CD4-positive, alpha-beta memory T cell (primary cell): Measurements from ENCODE around the gene NEK1. TPM values are rescaled to one million over a fixed set of nuclear protein-coding genes. Genes with fewer than 3 reads are reported as not detected.
"Not testable (repeated sequence)": the region's sequence is repeated elsewhere in the genome, so short reads cannot be mapped to it uniquely, and the experiment has no call there.

ENCODE experiments used
- CTCF ChIA-PET: fragments of 350-600 bp; sonication (Branson Sonifier 250); formaldehyde crosslinking; loops from one replicate; lab custom pipeline; 2021; ENCODE audit warnings: inconsistent platforms; ENCODE audit not compliant: partially characterized antibody; lab: Charles Lee
- POLR2A ChIA-PET: fragments of 350-600 bp; sonication (Branson Sonifier 250); formaldehyde crosslinking; loops from one replicate; lab custom pipeline; 2021; ENCODE audit not compliant: partially characterized antibody; lab: Charles Lee
- DNase-seq, 5 donors: peaks; one replicate each; pipeline versions ENCODE4 v3.0.0 to v3.0.0-alpha.2; 2020 to 2022; ENCODE audit warnings: mixed read lengths in 1 of 5
- H3K27ac ChIP-seq: one replicate; pipeline ENCODE4 v1.7.0; 2013; ENCODE audit warnings: low read depth, low read length
- H3K27me3 ChIP-seq: 2 replicates; pipeline ENCODE4 v1.7.0; 2013; ENCODE audit warnings: mild to moderate bottlenecking, low read length, moderate library complexity; ENCODE audit not compliant: insufficient read depth
- H3K36me3 ChIP-seq: 2 replicates; pipeline ENCODE4 v1.7.0; 2013; ENCODE audit warnings: mild to moderate bottlenecking, low read length, moderate library complexity; ENCODE audit not compliant: insufficient read depth
- H3K4me1 ChIP-seq: 2 replicates; pipeline ENCODE4 v1.7.0; 2013; ENCODE audit warnings: mild to moderate bottlenecking, low read length, moderate library complexity; ENCODE audit not compliant: insufficient read depth
- H3K4me3 ChIP-seq, 2 donors: one replicate each; pipeline ENCODE4 v1.7.0; 2013; ENCODE audit warnings: low read length in 2 of 2, mild to moderate bottlenecking in 1 of 2
- H3K9me3 ChIP-seq, 2 donors: one replicate each; pipeline ENCODE4 v1.7.0; 2013; ENCODE audit warnings: low read length in 2 of 2, control low read depth in 1 of 2; ENCODE audit not compliant: control insufficient read depth in 1 of 2
- H3K27ac Mint-ChIP-seq, 7 donors: one replicate each; pipeline ENCODE4 v1.8.0; 2020 to 2021; ENCODE audit warnings: mixed read lengths in 7 of 7, mild to moderate bottlenecking in 6 of 7, inconsistent platforms in 3 of 7, moderate library complexity in 3 of 7
- H3K27me3 Mint-ChIP-seq, 2 donors: one replicate each; pipeline ENCODE4 v1.8.0; 2020 to 2021; ENCODE audit warnings: mixed read lengths in 2 of 2
- H3K36me3 Mint-ChIP-seq, 2 donors: one replicate each; pipeline ENCODE4 v1.8.0; 2020 to 2021; ENCODE audit warnings: mixed read lengths in 2 of 2, inconsistent platforms in 1 of 2, mild to moderate bottlenecking in 1 of 2
- H3K4me1 Mint-ChIP-seq, 4 donors: one replicate each; pipeline ENCODE4 v1.8.0; 2020 to 2021; ENCODE audit warnings: mixed read lengths in 4 of 4, mild to moderate bottlenecking in 1 of 4
- H3K4me3 Mint-ChIP-seq, 8 donors: one replicate each; pipeline ENCODE4 v1.8.0; 2020 to 2021; ENCODE audit warnings: mixed read lengths in 8 of 8, mild to moderate bottlenecking in 7 of 8, moderate library complexity in 6 of 8, inconsistent platforms in 3 of 8
- H3K9me3 Mint-ChIP-seq, 8 donors: one replicate each; pipeline ENCODE4 v1.8.0; 2020 to 2021; ENCODE audit warnings: mixed read lengths in 8 of 8, mild to moderate bottlenecking in 5 of 8, inconsistent platforms in 3 of 8, moderate library complexity in 1 of 8
- intact Hi-C: fragments of 100-400 bp; cut with micrococcal nuclease; formaldehyde crosslinking; loops from one replicate; pipeline ENCODE4 v1.15.1; 2023
- polyA plus RNA-seq, 2 donors: library from polyadenylated mRNA; unstranded; fragments of 300-500 nt; fragmentation: Illumina TruSeq; gene quantifications; one replicate each; pipeline ENCODE4 v1.2.3, GENCODE V29; 2021
- total RNA-seq, 2 experiments: library from RNA; stranded (reverse); gene quantifications; one replicate each; pipeline ENCODE4 v1.2.3, GENCODE V29; 2021

Gene NEK1
- total and polyA plus RNA-seq, 4 experiments from 2014 or later = 6.1 to 24.1 (median 13.9) TPM

DNA sequence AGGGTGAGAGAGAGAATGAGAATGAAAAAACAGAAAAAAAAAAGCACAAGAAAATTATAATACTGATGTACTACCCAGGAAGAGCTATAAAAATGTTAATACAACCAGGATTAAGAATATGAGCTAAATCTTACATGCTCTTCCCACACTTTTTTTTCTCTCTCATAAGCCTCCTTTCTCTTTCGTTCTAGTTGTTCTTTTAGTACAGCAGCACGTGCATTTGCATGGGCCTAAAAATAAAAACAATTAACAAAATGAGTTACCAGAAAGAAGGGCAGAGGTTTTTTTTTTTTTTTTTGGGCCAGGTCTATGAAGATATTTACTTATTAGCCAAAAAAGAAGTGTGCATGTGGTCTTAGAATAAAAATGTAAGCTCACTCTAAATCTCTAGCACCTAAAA is 105.5 kb downstream of the NEK1 start:
- Mint-ChIP-seq H3K36me3 (peaks cover 43 to 52% of the 10 kb centered on the region in 2 donors), H3K4me1 (no peaks in the 10 kb centered on the region), H3K27me3 (no peaks in the 10 kb centered on the region), H3K9me3 (peaks cover 2 to 24% (median 17%) of the 10 kb centered on the region in 8 donors), H3K27ac (no peak overlapping the region), H3K4me3 (no peak overlapping the region)
- Histone ChIP-seq H3K4me3 (no peak overlapping the region), H3K36me3 (no peaks in the 10 kb centered on the region), H3K27ac (no peak overlapping the region), H3K9me3 (no peaks in the 10 kb centered on the region), H3K4me1 (no peaks in the 10 kb centered on the region), H3K27me3 (no peaks in the 10 kb centered on the region)
- ChIA-PET CTCF (interaction anchor here (0.7 kb wide), 1 partner anchor 862 kb away, joined by 3 read pairs; no protein-coding TSS in a partner anchor), POLR2A (no interaction called here)
- no peak for DNase-seq
- intact Hi-C loops = no loop called here

DNA sequence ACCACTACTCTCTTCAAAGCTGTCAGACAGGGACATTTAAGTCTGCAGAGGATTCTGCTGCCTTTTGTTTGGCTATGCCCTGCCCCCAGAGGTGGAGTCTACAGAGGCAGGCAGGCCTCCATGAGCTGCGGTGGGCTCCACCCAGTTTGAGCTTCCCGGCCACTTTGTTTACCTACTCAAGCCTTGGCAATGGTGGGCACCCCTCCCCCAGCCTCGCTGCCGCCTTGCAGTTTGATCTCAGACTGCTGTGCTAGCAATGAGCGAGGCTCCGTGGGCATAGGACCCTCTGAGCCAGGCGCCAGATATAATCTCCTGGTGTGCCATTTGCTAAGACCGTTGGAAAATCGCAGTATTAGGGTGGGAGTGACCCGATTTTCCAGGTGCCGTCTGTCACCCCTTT is 112.5 kb downstream of the NEK1 start:
- H3K36me3 ChIP-seq, POLR2A ChIA-PET, intact Hi-C loops, H3K27me3 Mint-ChIP-seq, H3K4me1 ChIP-seq, H3K4me1 Mint-ChIP-seq, H3K27ac ChIP-seq, H3K27ac Mint-ChIP-seq, H3K4me3 Mint-ChIP-seq, H3K9me3 ChIP-seq, H3K4me3 ChIP-seq, DNase-seq, H3K27me3 ChIP-seq, CTCF ChIA-PET: not testable (repeated sequence)
- Mint-ChIP-seq H3K9me3 (peaks cover 2 to 32% (median 24%) of the 10 kb centered on the region in 8 donors), H3K36me3 (peaks cover 43 to 67% of the 10 kb centered on the region in 2 donors)

DNA sequence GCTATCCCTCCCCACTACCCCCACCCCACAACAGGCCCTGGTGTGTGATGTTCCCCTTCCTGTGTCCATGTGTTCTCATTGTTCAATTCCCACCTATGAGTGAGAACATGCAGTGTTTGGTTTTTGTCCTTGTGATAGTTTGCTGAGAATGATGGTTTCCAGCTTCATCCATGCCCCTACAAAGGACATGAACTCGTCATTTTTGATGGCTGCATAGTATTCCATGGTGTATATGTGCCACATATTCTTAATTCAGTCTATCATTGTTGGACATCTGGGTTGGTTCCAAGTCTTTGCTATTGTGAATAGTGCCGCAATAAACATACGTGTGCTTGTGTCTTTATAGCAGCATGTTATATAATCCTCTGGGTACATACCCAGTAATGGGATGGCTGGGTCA is 118.1 kb downstream of the NEK1 start:
- H3K4me1 ChIP-seq, H3K27me3 ChIP-seq, H3K27me3 Mint-ChIP-seq, H3K27ac ChIP-seq, H3K4me3 ChIP-seq, H3K36me3 ChIP-seq, POLR2A ChIA-PET, DNase-seq, CTCF ChIA-PET, H3K4me3 Mint-ChIP-seq, H3K9me3 Mint-ChIP-seq, H3K9me3 ChIP-seq, H3K27ac Mint-ChIP-seq: not testable (repeated sequence)
- intact Hi-C loops = loop anchor here (5.0 kb wide), 2 partner anchors 497 to 1312 kb away; no protein-coding TSS in a partner anchor
- Mint-ChIP-seq H3K36me3 (peaks cover 2 to 27% of the 10 kb centered on the region in 2 donors), H3K4me1 (peaks cover 0 to 16% (median 5%) of the 10 kb centered on the region in 4 donors)

DNA sequence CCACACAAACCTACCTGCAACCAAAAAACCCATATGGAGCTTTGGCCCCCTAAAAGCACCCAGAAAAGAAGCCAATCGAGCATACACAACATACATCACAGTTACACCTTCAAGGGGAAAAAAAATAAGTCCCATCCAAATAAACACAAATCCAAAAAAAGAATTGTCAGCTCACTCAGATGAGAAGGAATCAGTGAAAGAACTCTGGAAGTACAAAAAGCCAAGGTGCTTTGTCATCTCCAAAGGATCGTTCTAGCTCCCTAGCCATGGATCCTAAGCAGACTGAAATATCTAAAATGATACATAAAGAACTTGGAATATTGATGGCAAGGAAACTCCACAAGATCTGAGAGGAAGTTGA is 119.2 kb downstream of the NEK1 start:
- Mint-ChIP-seq H3K4me1 (peaks cover 0 to 16% (median 5%) of the 10 kb centered on the region in 4 donors), H3K4me3 (peak overlapping the region in 1 of 8 donors; percentile 0), H3K27me3 (no peaks in the 10 kb centered on the region), H3K36me3 (peaks cover 2 to 18% of the 10 kb centered on the region in 2 donors), H3K27ac (peak overlapping the region in 2 of 7 donors; percentile 5 to 43), H3K9me3 (peaks cover 0 to 8% (median 2%) of the 10 kb centered on the region in 8 donors)
- H3K27ac ChIP-seq = no peak overlapping the region
- POLR2A ChIA-PET = no interaction called here
- no peaks in the 10 kb centered on the region for H3K36me3 ChIP-seq
- no peaks in the 10 kb centered on the region for H3K9me3 ChIP-seq
- no peak for DNase-seq
- no peaks in the 10 kb centered on the region for H3K4me1 ChIP-seq
- CTCF ChIA-PET = interaction anchor here (1.0 to 1.4 kb wide), 6 partner anchors 73 to 1308 kb away, joined by 3 to 18 read pairs (median 4); partner anchors contain the start of gene CBR4
- intact Hi-C loops = loop anchor here (1.0 to 5.0 kb wide), 3 partner anchors 496 to 1311 kb away; no protein-coding TSS in a partner anchor
- H3K27me3 ChIP-seq = no peaks in the 10 kb centered on the region
- no peak overlapping the region for H3K4me3 ChIP-seq

DNA sequence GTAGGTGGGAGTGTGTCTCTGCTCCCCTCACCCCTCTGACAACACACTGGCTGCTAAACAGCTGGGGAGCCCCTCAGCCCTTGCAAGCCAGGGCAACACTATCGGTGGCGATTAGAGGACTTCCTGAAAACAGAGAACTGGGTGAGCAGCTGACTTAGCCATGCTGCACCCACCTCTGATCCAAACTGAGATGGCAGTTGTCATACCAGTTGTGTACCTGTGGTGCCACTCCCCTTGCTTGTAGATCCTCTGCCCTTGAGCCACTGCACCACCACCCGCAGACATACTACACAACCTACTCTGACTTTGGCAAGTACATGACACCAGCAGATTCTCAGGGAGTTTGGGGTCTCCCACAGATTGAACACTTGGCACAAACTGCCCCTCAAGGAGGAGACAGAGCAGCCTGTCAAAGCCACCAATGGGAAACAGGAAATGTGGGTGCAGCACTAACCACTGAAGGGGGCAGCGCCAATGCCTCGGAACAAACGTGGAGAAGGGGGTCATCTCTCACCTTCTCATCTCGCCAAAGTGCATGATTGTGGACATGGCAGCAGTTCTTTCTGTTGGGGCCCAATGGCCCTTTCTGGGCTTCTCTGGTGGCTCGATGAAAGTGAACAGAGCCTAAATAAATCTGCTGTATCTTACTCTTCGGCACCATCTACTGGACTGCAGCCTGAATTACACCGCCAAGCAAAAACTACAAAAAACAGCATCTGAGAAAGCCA is 119.8 kb downstream of the NEK1 start:
- Histone ChIP-seq H3K27ac (no peak overlapping the region), H3K27me3 (no peaks in the 10 kb centered on the region), H3K4me1 (no peaks in the 10 kb centered on the region), H3K4me3 (no peak overlapping the region), H3K9me3 (no peaks in the 10 kb centered on the region), H3K36me3 (no peaks in the 10 kb centered on the region)
- ChIA-PET POLR2A (no interaction called here), CTCF (interaction anchor here (1.0 to 3.3 kb wide), 8 partner anchors 74 to 1307 kb away, joined by 3 to 18 read pairs (median 6); partner anchors contain the start of gene CBR4)
- peak overlapping the region in 1 of 8 donors; percentile 0 for H3K4me3 Mint-ChIP-seq
- intact Hi-C loops = loop anchor here (1.0 to 5.0 kb wide), 3 partner anchors 495 to 1310 kb away; no protein-coding TSS in a partner anchor
- H3K36me3 Mint-ChIP-seq = peaks cover 2 to 14% of the 10 kb centered on the region in 2 donors
- H3K9me3 Mint-ChIP-seq = peaks cover 0 to 6% (median 2%) of the 10 kb centered on the region in 8 donors
- H3K27me3 Mint-ChIP-seq = no peaks in the 10 kb centered on the region
- H3K4me1 Mint-ChIP-seq = peaks cover 0 to 16% (median 5%) of the 10 kb centered on the region in 4 donors
- DNase-seq = peak in 4 of 5 donors; percentile 18 to 28 (median 24)
- H3K27ac Mint-ChIP-seq = peak overlapping the region in 2 of 7 donors; percentile 5 to 43

DNA sequence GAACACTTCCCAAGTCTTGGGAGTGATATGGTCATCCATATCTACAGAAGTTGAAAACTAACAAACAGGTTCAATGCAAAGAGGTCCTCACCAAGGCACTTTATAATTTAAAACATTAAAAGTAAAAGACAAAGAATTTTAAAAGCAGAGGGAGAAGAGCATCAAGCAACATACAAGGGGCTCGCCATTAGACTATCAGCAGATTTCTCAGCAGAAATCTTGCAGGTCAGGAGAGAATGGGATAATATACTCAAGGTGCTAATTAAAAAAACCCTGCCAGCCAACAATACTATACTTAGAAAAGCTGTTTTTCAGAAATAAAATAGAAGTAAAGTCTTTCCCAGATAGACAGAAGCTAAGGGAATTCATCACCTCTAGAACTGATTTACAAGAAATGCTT is 121.2 kb downstream of the NEK1 start:
- no peak overlapping the region for H3K27ac Mint-ChIP-seq
- intact Hi-C loops = loop anchor here (5.0 kb wide), 2 partner anchors 494 to 1309 kb away; no protein-coding TSS in a partner anchor
- ChIA-PET CTCF (interaction anchor here (0.8 to 3.3 kb wide), 3 partner anchors 495 to 568 kb away, joined by 3 to 10 read pairs (median 6); no protein-coding TSS in a partner anchor), POLR2A (no interaction called here)
- H3K27me3 Mint-ChIP-seq = no peaks in the 10 kb centered on the region
- no peak overlapping the region for H3K27ac ChIP-seq
- H3K9me3 ChIP-seq = no peaks in the 10 kb centered on the region
- H3K36me3 ChIP-seq = no peaks in the 10 kb centered on the region
- H3K9me3 Mint-ChIP-seq = peaks cover 0 to 6% (median 0%) of the 10 kb centered on the region in 8 donors
- no peak overlapping the region for H3K4me3 ChIP-seq
- peaks cover 0 to 16% (median 6%) of the 10 kb centered on the region in 4 donors for H3K4me1 Mint-ChIP-seq
- H3K36me3 Mint-ChIP-seq = peaks cover 2 to 11% of the 10 kb centered on the region in 2 donors
- no peak for DNase-seq
- H3K4me1 ChIP-seq = no peaks in the 10 kb centered on the region
- H3K4me3 Mint-ChIP-seq = no peak overlapping the region
- no peaks in the 10 kb centered on the region for H3K27me3 ChIP-seq

DNA sequence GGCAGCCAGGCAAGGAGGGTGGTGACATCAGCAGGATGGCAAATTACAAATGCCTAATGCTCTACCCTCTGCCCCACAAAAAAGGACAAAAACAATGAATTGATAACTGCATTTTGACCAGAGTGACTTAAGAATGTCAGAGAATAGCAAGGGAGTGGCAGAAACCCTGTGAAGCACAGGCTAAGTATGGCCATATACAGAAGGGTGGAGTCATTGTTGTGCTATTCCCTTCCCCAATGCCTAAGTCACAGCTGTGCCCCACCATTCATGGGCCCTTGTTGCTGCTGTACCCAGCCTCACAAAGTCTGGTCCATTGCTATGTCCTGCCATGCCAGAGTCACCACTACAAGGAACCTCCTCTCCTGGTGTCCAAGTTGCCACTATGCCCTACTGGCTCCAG is 123.1 kb downstream of the NEK1 start:
- Mint-ChIP-seq H3K27ac (no peak overlapping the region), H3K9me3 (peaks cover 0 to 3% (median 0%) of the 10 kb centered on the region in 8 donors), H3K4me3 (no peak overlapping the region), H3K27me3 (no peaks in the 10 kb centered on the region), H3K4me1 (peaks cover 0 to 16% (median 7%) of the 10 kb centered on the region in 4 donors), H3K36me3 (peaks cover 2 to 11% of the 10 kb centered on the region in 2 donors)
- Histone ChIP-seq H3K4me1 (no peaks in the 10 kb centered on the region), H3K9me3 (no peaks in the 10 kb centered on the region), H3K36me3 (no peaks in the 10 kb centered on the region), H3K4me3 (no peak overlapping the region), H3K27me3 (no peaks in the 10 kb centered on the region), H3K27ac (no peak overlapping the region)
- ChIA-PET POLR2A (no interaction called here), CTCF (interaction anchor here (3.3 to 4.3 kb wide), 2 partner anchors 493 to 566 kb away, joined by 10 to 32 read pairs; no protein-coding TSS in a partner anchor)
- no peak for DNase-seq
- intact Hi-C loops = loop anchor here (5.0 to 10.0 kb wide), 2 partner anchors 477 to 975 kb away; partner anchors contain the start of gene CBR4
